Mucosa of stomach (tissue), 1 donor: ENCODE measurements around the gene PPP1R26.
A peak's percentile ranks its signal among the peaks of the same experiment; 100 is the strongest.

ENCODE experiments used
- H3K27me3 ChIP-seq: one replicate; pipeline ENCODE4 v1.7.0; 2013; ENCODE audit warnings: mild to moderate bottlenecking, low read length; ENCODE audit not compliant: control insufficient read depth, insufficient read depth
- H3K36me3 ChIP-seq: one replicate; pipeline ENCODE4 v1.7.0; 2013; ENCODE audit warnings: low read length; ENCODE audit not compliant: control insufficient read depth, insufficient read depth
- H3K4me1 ChIP-seq: one replicate; pipeline ENCODE4 v1.7.0; 2013; ENCODE audit warnings: mild to moderate bottlenecking, low read length; ENCODE audit not compliant: control insufficient read depth, insufficient read depth
- H3K4me3 ChIP-seq: one replicate; pipeline ENCODE4 v1.7.0; 2013; ENCODE audit warnings: low read length
- H3K9ac ChIP-seq: one replicate; pipeline ENCODE4 v1.7.0; 2013; ENCODE audit warnings: mild to moderate bottlenecking, low read length, moderate library complexity
- H3K9me3 ChIP-seq: one replicate; pipeline ENCODE4 v1.7.0; 2013; ENCODE audit warnings: mild to moderate bottlenecking, low read length, moderate library complexity; ENCODE audit not compliant: control insufficient read depth
- donor health status: Pancreatic carcinoma.

The PPP1R26 gene

DNA sequence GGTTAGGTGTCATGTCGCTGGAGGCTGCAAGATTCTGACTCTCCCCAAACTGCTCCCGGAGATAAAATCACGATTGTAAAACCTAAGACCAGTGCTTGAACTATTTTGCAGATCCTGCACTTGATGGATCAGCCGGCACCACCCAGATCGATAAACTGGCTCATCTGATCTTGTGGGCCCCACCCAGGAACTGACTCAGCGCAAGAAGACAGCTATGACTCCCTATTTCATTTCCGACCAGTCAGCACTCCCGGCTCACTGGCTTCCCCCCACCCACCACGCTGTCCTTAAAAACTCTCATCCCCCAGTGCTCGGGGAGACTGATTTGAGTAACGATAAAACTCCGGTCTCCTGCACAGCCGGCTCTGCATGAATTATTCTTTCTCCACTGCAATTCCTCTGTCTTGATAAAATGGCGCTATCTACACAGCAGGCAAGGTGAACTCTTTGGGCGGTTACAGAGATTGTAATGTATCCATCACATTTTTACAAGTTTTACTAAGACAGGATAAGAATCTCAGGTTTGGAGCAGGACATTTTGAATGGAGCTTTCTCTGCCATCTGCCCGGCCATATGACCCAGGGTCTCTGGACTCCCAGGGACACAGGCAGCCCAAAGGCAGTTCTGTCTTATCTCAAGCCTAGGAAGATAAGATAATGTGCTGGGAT, 10.6 kb upstream of the PPP1R26 start:
- Histone ChIP-seq H3K9me3 (no peaks in the 10 kb centered on the region), H3K4me1 (peaks cover 8% of the 10 kb centered on the region), H3K27me3 (no peaks in the 10 kb centered on the region), H3K9ac (no peak overlapping the region), H3K4me3 (no peak overlapping the region), H3K36me3 (no peaks in the 10 kb centered on the region)

DNA sequence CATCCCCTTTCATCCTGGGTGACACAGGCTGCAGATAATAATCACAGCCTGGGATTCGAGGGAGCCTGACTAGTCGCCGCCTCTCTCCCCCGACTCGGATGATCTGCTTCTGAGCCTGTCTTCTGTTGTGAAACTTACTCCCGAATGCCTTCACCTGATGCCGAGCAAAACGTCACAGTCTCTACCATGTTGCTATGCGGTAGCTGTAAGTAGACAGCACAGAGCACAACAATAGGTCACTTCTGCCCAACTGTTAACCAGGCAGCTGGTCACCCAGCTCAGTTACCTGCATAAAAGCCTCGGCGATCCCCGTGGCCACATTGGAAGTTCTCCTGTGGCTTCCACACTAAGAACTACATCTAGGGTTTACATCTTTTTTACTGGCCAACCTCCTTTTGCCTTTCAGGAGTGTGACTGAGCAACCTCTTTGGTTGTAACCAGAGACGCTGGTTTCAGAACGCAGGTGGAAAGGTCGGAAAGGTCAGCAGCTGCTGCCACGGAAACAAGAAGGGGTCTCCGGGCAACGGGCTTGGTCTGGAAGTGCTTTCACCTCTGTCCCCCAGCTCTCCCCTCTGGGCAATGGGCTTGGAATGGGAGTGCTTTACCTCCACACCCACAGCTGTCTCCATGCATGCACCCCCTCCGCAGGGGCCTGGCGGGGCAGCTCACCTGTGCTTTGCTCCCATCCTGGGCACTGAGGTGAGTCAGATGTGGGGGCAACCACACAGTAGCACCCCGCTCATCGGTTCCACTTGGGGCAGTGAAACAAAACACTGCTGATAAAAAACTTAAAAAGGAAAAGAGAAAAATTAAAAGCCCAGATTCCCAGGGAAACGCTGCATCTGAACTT, 7.6 kb upstream of the PPP1R26 start:
- Histone ChIP-seq H3K4me1 (peaks cover 8% of the 10 kb centered on the region), H3K36me3 (no peaks in the 10 kb centered on the region), H3K4me3 (no peak overlapping the region), H3K27me3 (no peaks in the 10 kb centered on the region), H3K9me3 (no peaks in the 10 kb centered on the region), H3K9ac (no peak overlapping the region)

DNA sequence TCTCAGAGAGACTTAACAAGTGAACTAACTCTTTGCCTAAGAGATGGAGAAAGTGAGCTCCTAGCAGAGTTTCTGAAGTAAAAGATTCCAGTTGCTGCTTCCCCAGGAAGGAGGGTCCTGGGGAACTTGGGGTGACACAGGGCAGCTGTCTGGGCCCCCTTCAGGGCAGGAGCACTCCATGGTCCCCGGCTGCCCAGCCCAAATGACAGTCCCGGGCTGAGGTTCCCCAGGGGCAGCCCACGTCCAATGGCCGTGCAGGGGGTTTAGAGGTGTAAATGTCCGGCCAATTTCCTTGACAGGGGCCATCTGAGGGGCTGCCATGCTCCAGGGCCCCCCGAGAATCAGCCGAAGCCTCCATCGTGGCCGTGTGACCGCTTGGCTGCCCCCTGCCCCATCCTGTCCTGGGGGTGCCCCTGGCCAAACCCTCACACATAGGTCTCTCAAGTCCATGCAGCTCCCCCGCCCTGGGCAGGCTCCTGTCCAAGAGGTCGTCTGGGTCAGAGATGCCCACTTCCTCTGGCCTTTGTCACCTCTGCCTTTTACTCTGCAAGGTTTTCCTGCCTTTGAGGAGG, 5.5 kb upstream of the PPP1R26 start:
- Histone ChIP-seq H3K4me3 (no peak overlapping the region), H3K9ac (no peak overlapping the region), H3K9me3 (no peaks in the 10 kb centered on the region), H3K36me3 (no peaks in the 10 kb centered on the region), H3K27me3 (no peaks in the 10 kb centered on the region), H3K4me1 (peaks cover 6% of the 10 kb centered on the region)

GRCh38 chr9:135474915-135475314, 4.7 kb upstream of the PPP1R26 start:
- H3K4me1 ChIP-seq = peaks cover 3% of the 10 kb centered on the region
- no peaks in the 10 kb centered on the region for H3K36me3 ChIP-seq
- H3K4me3 ChIP-seq = no peak overlapping the region
- no peaks in the 10 kb centered on the region for H3K9me3 ChIP-seq
- no peaks in the 10 kb centered on the region for H3K27me3 ChIP-seq
- H3K9ac ChIP-seq = no peak overlapping the region

DNA sequence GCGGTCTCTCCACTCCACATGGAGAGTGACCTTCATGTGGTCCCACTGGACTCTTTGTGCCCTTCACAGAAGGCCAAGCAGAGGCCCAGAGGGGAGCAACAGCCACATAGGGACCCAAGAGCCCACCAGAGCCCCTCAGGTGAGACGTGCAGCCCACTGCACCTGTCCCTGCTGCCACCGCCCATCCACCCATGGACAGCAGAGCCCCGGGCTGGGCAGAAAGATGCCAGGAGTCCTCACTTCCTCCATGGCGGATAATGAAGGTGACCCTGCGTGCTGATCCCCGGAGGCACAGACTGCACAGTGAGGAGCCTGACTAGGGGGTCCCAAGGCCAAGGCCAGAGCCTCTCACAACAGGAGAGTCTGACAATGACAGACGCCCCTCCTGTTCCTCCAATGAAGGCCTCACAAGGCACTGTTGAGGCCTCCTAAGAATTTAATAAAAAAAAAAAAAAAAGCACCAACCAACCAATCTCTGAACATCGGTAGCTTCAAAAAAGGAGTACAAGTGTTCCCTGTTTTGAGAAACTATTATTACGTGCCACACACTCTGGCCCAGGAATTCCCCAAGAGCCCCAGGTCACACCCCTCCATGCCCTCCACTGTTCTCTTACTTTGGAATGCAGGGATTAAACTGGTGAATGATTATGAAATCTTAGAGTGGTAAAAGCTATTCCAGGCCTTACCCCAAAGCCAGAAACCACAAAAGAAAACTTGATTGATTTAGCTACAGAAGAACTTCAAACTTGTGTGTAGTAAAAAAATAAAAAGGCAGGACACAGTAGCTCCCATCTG, 2.8 kb upstream of the PPP1R26 start:
- Histone ChIP-seq H3K9me3 (no peaks in the 10 kb centered on the region), H3K36me3 (no peaks in the 10 kb centered on the region), H3K4me1 (peaks cover 9% of the 10 kb centered on the region), H3K4me3 (no peak overlapping the region), H3K9ac (no peak overlapping the region), H3K27me3 (no peaks in the 10 kb centered on the region)

GRCh38 chr9:135478191-135478590, 1.4 kb upstream of the PPP1R26 start:
- Histone ChIP-seq H3K4me3 (no peak overlapping the region), H3K9me3 (no peaks in the 10 kb centered on the region), H3K27me3 (no peaks in the 10 kb centered on the region), H3K4me1 (peaks cover 9% of the 10 kb centered on the region), H3K36me3 (no peaks in the 10 kb centered on the region), H3K9ac (no peak overlapping the region)

DNA sequence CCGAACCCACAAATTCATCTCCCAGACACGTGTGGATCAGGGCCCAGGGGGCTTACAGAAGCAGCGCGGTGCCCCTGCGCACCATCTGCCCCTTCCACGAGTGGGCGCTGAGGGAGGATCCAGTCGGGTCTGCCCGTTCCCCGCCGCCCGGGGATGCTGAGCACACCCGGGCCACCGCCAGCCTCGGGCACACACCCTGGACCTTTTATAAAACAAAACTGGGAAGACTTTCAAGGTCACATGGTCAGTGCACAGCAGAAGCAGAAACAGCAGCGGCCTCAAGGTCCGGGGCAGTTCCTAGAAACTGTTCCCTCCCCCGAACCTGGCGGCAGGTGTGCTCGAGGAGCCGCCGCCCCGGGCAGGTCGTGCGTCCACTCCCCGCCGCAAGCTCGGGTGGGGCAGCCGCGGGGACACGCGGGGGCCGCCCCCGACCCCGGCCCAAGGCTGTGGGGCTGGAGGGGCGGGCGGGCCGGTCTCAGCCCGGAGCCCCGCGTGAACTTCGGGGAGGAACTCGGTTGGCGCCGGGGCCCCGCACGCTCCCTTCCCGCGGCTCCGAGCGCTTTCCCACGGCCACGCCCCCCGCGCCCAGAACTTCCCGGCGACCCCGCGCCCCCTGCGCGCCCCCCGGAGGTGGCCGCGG, 633 bp upstream of the PPP1R26 start:
- Histone ChIP-seq H3K4me1 (peaks cover 9% of the 10 kb centered on the region), H3K4me3 (no peak overlapping the region), H3K36me3 (no peaks in the 10 kb centered on the region), H3K27me3 (no peaks in the 10 kb centered on the region), H3K9ac (no peak overlapping the region), H3K9me3 (no peaks in the 10 kb centered on the region)

DNA sequence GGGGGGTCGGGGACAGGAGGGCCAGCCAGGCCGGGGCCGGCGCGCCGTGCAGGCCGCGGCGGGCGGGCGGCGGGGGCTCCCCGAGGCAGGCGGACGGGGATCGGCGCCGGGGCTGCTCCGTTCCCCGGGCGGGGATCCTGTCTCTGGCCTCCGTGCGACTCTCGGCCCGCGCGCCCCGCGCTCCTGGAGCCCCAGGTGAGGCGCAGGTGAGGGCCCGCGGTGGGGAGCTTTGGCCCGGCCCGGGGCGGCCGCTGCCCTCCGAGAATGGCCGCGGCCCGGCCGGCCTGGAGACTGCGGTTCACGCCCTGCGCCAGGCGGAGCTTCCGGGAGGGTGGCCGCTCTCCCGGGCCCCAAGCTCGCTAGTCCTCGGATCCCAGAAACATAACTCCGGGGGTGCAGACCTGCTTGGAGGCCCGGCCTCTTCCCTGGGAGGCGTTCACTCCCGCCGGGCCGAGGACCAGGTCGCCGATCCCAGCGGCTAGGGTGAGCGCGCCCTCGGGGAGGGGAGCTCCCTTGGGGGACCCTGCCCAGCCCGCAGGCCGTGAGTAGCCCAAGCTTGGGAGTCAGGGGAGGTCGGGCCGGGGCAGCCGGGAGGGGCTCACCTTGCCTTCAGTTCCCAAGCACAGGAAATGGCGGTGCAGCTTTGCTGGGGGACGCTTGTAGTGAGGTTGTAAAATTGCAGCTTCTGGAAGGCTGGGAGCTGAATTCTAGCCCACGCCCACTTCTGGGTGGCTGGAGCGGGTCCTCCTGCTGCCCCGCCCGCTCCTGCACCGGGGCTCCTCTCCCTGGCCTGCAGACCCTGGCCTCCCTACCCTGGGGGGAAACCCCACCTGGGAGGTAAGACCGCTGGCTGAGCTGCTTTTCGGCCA, 723 bp downstream of the PPP1R26 start:
- H3K36me3 ChIP-seq = no peaks in the 10 kb centered on the region
- peak overlapping the region; percentile 64 for H3K9ac ChIP-seq
- H3K4me1 ChIP-seq = peaks cover 9% of the 10 kb centered on the region
- no peaks in the 10 kb centered on the region for H3K9me3 ChIP-seq
- H3K4me3 ChIP-seq = peak overlapping the region; percentile 6
- H3K27me3 ChIP-seq = no peaks in the 10 kb centered on the region

DNA sequence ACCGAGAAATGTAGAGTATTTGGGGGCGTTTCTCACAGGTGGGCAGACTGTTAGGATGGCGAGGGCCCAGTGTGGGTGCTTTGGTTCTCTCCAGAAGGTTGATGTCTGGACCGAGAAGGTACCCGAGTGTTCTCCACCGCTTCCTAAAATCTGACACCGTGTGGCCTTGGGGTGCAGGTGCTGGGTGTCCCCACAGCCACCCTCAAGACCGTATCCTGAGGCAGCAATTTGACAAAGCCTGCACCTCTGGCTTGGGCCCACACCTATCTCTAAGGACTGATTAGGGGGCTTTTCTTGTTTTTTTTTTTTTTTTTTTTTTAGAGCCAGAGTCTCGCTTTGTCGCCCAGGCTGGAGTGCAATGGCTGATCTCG, 1.3 kb downstream of the PPP1R26 start:
- Histone ChIP-seq H3K9ac (peak overlapping the region; percentile 64), H3K9me3 (no peaks in the 10 kb centered on the region), H3K4me1 (peaks cover 9% of the 10 kb centered on the region), H3K27me3 (no peaks in the 10 kb centered on the region), H3K4me3 (peak overlapping the region; percentile 6), H3K36me3 (no peaks in the 10 kb centered on the region)

GRCh38 chr9:135482015-135482754, 2.6 kb downstream of the PPP1R26 start:
- no peaks in the 10 kb centered on the region for H3K9me3 ChIP-seq
- no peaks in the 10 kb centered on the region for H3K36me3 ChIP-seq
- H3K4me3 ChIP-seq = no peak overlapping the region
- H3K4me1 ChIP-seq = peaks cover 9% of the 10 kb centered on the region
- no peak overlapping the region for H3K9ac ChIP-seq
- H3K27me3 ChIP-seq = no peaks in the 10 kb centered on the region
